Erythroblast (primary cell): ENCODE measurements around the gene LAMB4.

ENCODE experiments used
- GATA1 ChIP-seq: IDR thresholded peaks from 2 replicates; pipeline ENCODE4 v1.6.1; 2011; ENCODE audit warnings: low read depth, mild to moderate bottlenecking, control low read depth, low read length, moderate library complexity
- POLR2A ChIP-seq: IDR thresholded peaks from 2 replicates; pipeline ENCODE4 v1.6.1; 2011; ENCODE audit warnings: mild to moderate bottlenecking, low read length

DNA sequence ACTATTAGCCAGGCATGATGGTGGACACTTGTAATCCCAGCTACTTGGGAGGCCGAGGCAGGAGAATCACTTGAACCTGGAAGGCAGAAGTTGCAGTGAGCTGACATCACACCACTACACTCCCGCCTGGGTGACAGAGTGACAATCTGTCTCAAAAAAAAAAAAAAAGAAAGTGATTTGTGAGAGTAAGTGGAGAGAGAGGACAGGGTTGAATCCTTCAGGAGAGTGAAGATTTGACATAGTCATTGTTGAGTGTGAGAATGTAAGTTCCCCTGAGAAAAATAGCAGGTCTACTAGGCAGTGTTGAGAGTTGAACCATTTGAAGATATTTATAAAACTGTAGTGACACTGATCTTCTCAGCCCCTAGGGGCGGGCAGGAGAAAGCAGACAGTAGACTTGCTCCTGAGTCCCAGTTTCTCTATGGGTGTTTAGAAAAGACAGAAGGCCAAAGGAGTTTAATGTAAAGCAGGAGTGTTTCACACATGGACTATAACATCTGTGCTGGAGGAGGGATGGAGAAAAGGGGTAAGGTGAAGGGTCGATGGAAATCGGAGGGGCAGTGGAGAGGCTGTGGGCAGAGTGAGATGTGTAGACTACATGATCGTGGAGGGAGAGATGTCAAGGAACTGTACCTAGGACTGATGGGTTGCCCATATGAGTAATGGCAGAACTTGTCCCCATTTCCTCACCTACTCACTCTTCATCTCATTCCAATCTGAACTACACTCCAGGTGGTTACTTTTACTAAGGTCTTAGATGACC, 13.7 kb upstream of the LAMB4 start:
- TF ChIP-seq POLR2A (no peak), GATA1 (no peak)
